Hematopoietic multipotent progenitor cell treated with erythropoietin and hydrocortisone succinate and interleukin-3 and kit ligand, for 15 days (in vitro differentiated cells): ENCODE data around the gene RGS19.
"Not testable (repeated sequence)": the region's sequence is repeated elsewhere in the genome, so short reads cannot be mapped to it uniquely, and the experiment has no call there.

ENCODE experiments used
- DNase-seq: peaks from one replicate; pipeline ENCODE4 v3.0.0-alpha.2; 2015; ENCODE audit warnings: low spot score

The RGS19 gene

GRCh38 chr20:64079273-64080012, at the start of gene RGS19:
Gene RGS19 (minus strand): TSS chr20:64079518. CDS start chr20:64076886, 2,632 bp downstream.
- DNase-seq, result no peak

GRCh38 chr20:64123517-64123916, 44.2 kb upstream of the RGS19 start:
- not testable (repeated sequence) for DNase-seq

- DNase-seq, result not testable (repeated sequence)
Observed at GRCh38 chr20:64122927-64123326, 43.6 kb upstream of the RGS19 start.

- no peak for DNase-seq
Observed at GRCh38 chr20:64121586-64121985, 42.3 kb upstream of the RGS19 start.

GRCh38 chr20:64119681-64120341, 40.5 kb upstream of the RGS19 start:
- no peak for DNase-seq

GRCh38 chr20:64119301-64119680, 40.0 kb upstream of the RGS19 start:
- DNase-seq, result no peak

- DNase-seq, result not testable (repeated sequence)
Observed at GRCh38 chr20:64117432-64117777, 38.1 kb upstream of the RGS19 start.

GRCh38 chr20:64116541-64117431, 37.5 kb upstream of the RGS19 start:
- DNase-seq, result no peak

- DNase-seq, result no peak
Observed at GRCh38 chr20:64116016-64116415, 36.7 kb upstream of the RGS19 start.

- no peak for DNase-seq
Observed at GRCh38 chr20:64115171-64115911, 36.0 kb upstream of the RGS19 start.

- DNase-seq, result no peak
Observed at GRCh38 chr20:64114356-64114971, 35.1 kb upstream of the RGS19 start.

GRCh38 chr20:64113796-64114355, 34.6 kb upstream of the RGS19 start:
- DNase-seq, result no peak

- no peak for DNase-seq
Observed at GRCh38 chr20:64113444-64113775, 34.1 kb upstream of the RGS19 start.

GRCh38 chr20:64112691-64113443, 33.5 kb upstream of the RGS19 start:
- DNase-seq, result no peak

- no peak for DNase-seq
Observed at GRCh38 chr20:64111841-64112641, 32.7 kb upstream of the RGS19 start.

GRCh38 chr20:64110411-64111068, 31.2 kb upstream of the RGS19 start:
- no peak for DNase-seq

- DNase-seq, result no peak
Observed at GRCh38 chr20:64109831-64110391, 30.6 kb upstream of the RGS19 start.

- no peak for DNase-seq
Observed at GRCh38 chr20:64108731-64109681, 29.7 kb upstream of the RGS19 start.
